Measurements from ENCODE around the gene MACROH2A1.

Gene MACROH2A1

GRCh38 chr5:135396459-135397055 is 2.5 kb downstream of the MACROH2A1 start:
- H3K9ac ChIP-seq (ENCODE audit: low read length in 2 of 2): peak overlapping the region in 1 of 2 donors; percentile 29
- no peaks in the 10 kb centered on the region for H3K27me3 ChIP-seq (ENCODE audit: control insufficient read depth in 1 of 2, insufficient read depth in 2 of 2, low read length in 2 of 2)
- H3K27ac ChIP-seq (ENCODE audit: low read length): no peak overlapping the region
- H3K4me3 ChIP-seq (ENCODE audit: low read length in 2 of 2): no peak overlapping the region
- H3K4me1 ChIP-seq (ENCODE audit: control insufficient read depth, insufficient read depth, low read length): peaks cover 48% of the 10 kb centered on the region
- no peaks in the 10 kb centered on the region for H3K9me3 ChIP-seq (ENCODE audit: control insufficient read depth in 2 of 2, low read length in 2 of 2)
- peaks cover 0 to 7% of the 10 kb centered on the region in 2 donors for H3K36me3 ChIP-seq (ENCODE audit: control insufficient read depth in 2 of 2, insufficient read depth in 2 of 2, low read length in 2 of 2)

- H3K27me3 ChIP-seq (ENCODE audit: control insufficient read depth in 1 of 2, insufficient read depth in 2 of 2, low read length in 2 of 2): no peaks in the 10 kb centered on the region
- peaks cover 0 to 9% of the 10 kb centered on the region in 2 donors for H3K36me3 ChIP-seq (ENCODE audit: control insufficient read depth in 2 of 2, insufficient read depth in 2 of 2, low read length in 2 of 2)
- no peak overlapping the region for H3K27ac ChIP-seq (ENCODE audit: low read length)
- H3K4me3 ChIP-seq (ENCODE audit: low read length in 2 of 2): no peak overlapping the region
- H3K9ac ChIP-seq (ENCODE audit: low read length in 2 of 2): no peak overlapping the region
- no peaks in the 10 kb centered on the region for H3K9me3 ChIP-seq (ENCODE audit: control insufficient read depth in 2 of 2, low read length in 2 of 2)
- peaks cover 52% of the 10 kb centered on the region for H3K4me1 ChIP-seq (ENCODE audit: control insufficient read depth, insufficient read depth, low read length)
Measured at GRCh38 chr5:135395866-135396265, 3.2 kb downstream of the MACROH2A1 start.

GRCh38 chr5:135395451-135395850 is 3.6 kb downstream of the MACROH2A1 start:
- peaks cover 0 to 9% of the 10 kb centered on the region in 2 donors for H3K36me3 ChIP-seq (ENCODE audit: control insufficient read depth in 2 of 2, insufficient read depth in 2 of 2, low read length in 2 of 2)
- H3K4me3 ChIP-seq (ENCODE audit: low read length in 2 of 2): no peak overlapping the region
- H3K9me3 ChIP-seq (ENCODE audit: control insufficient read depth in 2 of 2, low read length in 2 of 2): no peaks in the 10 kb centered on the region
- H3K27me3 ChIP-seq (ENCODE audit: control insufficient read depth in 1 of 2, insufficient read depth in 2 of 2, low read length in 2 of 2): no peaks in the 10 kb centered on the region
- no peak overlapping the region for H3K27ac ChIP-seq (ENCODE audit: low read length)
- peaks cover 54% of the 10 kb centered on the region for H3K4me1 ChIP-seq (ENCODE audit: control insufficient read depth, insufficient read depth, low read length)
- no peak overlapping the region for H3K9ac ChIP-seq (ENCODE audit: low read length in 2 of 2)

- H3K4me1 ChIP-seq (ENCODE audit: control insufficient read depth, insufficient read depth, low read length): peaks cover 46% of the 10 kb centered on the region
- H3K4me3 ChIP-seq (ENCODE audit: low read length in 2 of 2): no peak overlapping the region
- no peak overlapping the region for H3K27ac ChIP-seq (ENCODE audit: low read length)
- no peak overlapping the region for H3K9ac ChIP-seq (ENCODE audit: low read length in 2 of 2)
- H3K36me3 ChIP-seq (ENCODE audit: control insufficient read depth in 2 of 2, insufficient read depth in 2 of 2, low read length in 2 of 2): peaks cover 3 to 13% of the 10 kb centered on the region in 2 donors
- no peaks in the 10 kb centered on the region for H3K9me3 ChIP-seq (ENCODE audit: control insufficient read depth in 2 of 2, low read length in 2 of 2)
- no peaks in the 10 kb centered on the region for H3K27me3 ChIP-seq (ENCODE audit: control insufficient read depth in 1 of 2, insufficient read depth in 2 of 2, low read length in 2 of 2)
Measured at GRCh38 chr5:135394095-135394494, 4.9 kb downstream of the MACROH2A1 start.

GRCh38 chr5:135393691-135394090 is 5.3 kb downstream of the MACROH2A1 start:
- Histone ChIP-seq H3K9me3 (ENCODE audit: control insufficient read depth in 2 of 2, low read length in 2 of 2) (no peaks in the 10 kb centered on the region), H3K27ac (ENCODE audit: low read length) (no peak overlapping the region), H3K4me1 (ENCODE audit: control insufficient read depth, insufficient read depth, low read length) (peaks cover 46% of the 10 kb centered on the region), H3K27me3 (ENCODE audit: control insufficient read depth in 1 of 2, insufficient read depth in 2 of 2, low read length in 2 of 2) (no peaks in the 10 kb centered on the region), H3K36me3 (ENCODE audit: control insufficient read depth in 2 of 2, insufficient read depth in 2 of 2, low read length in 2 of 2) (peaks cover 7 to 17% of the 10 kb centered on the region in 2 donors), H3K4me3 (ENCODE audit: low read length in 2 of 2) (no peak overlapping the region), H3K9ac (ENCODE audit: low read length in 2 of 2) (no peak overlapping the region)

- Histone ChIP-seq H3K27ac (ENCODE audit: low read length) (no peak overlapping the region), H3K4me3 (ENCODE audit: low read length in 2 of 2) (no peak overlapping the region), H3K27me3 (ENCODE audit: control insufficient read depth in 1 of 2, insufficient read depth in 2 of 2, low read length in 2 of 2) (no peaks in the 10 kb centered on the region), H3K9me3 (ENCODE audit: control insufficient read depth in 2 of 2, low read length in 2 of 2) (no peaks in the 10 kb centered on the region), H3K9ac (ENCODE audit: low read length in 2 of 2) (no peak overlapping the region), H3K4me1 (ENCODE audit: control insufficient read depth, insufficient read depth, low read length) (peaks cover 45% of the 10 kb centered on the region), H3K36me3 (ENCODE audit: control insufficient read depth in 2 of 2, insufficient read depth in 2 of 2, low read length in 2 of 2) (peaks cover 11 to 18% of the 10 kb centered on the region in 2 donors)
Measured at GRCh38 chr5:135393229-135393628, 5.8 kb downstream of the MACROH2A1 start.

- H3K4me3 ChIP-seq (ENCODE audit: low read length in 2 of 2): no peak overlapping the region
- no peak overlapping the region for H3K9ac ChIP-seq (ENCODE audit: low read length in 2 of 2)
- H3K4me1 ChIP-seq (ENCODE audit: control insufficient read depth, insufficient read depth, low read length): peaks cover 41% of the 10 kb centered on the region
- H3K27me3 ChIP-seq (ENCODE audit: control insufficient read depth in 1 of 2, insufficient read depth in 2 of 2, low read length in 2 of 2): no peaks in the 10 kb centered on the region
- H3K27ac ChIP-seq (ENCODE audit: low read length): no peak overlapping the region
- peaks cover 18 to 24% of the 10 kb centered on the region in 2 donors for H3K36me3 ChIP-seq (ENCODE audit: control insufficient read depth in 2 of 2, insufficient read depth in 2 of 2, low read length in 2 of 2)
- no peaks in the 10 kb centered on the region for H3K9me3 ChIP-seq (ENCODE audit: control insufficient read depth in 2 of 2, low read length in 2 of 2)
Measured at GRCh38 chr5:135392256-135392655, 6.8 kb downstream of the MACROH2A1 start.

- no peaks in the 10 kb centered on the region for H3K27me3 ChIP-seq (ENCODE audit: control insufficient read depth in 1 of 2, insufficient read depth in 2 of 2, low read length in 2 of 2)
- H3K4me1 ChIP-seq (ENCODE audit: control insufficient read depth, insufficient read depth, low read length): peaks cover 44% of the 10 kb centered on the region
- H3K4me3 ChIP-seq (ENCODE audit: low read length in 2 of 2): no peak overlapping the region
- no peaks in the 10 kb centered on the region for H3K9me3 ChIP-seq (ENCODE audit: control insufficient read depth in 2 of 2, low read length in 2 of 2)
- H3K36me3 ChIP-seq (ENCODE audit: control insufficient read depth in 2 of 2, insufficient read depth in 2 of 2, low read length in 2 of 2): peaks cover 18 to 27% of the 10 kb centered on the region in 2 donors
- H3K27ac ChIP-seq (ENCODE audit: low read length): no peak overlapping the region
- no peak overlapping the region for H3K9ac ChIP-seq (ENCODE audit: low read length in 2 of 2)
Measured at GRCh38 chr5:135391869-135392255, 7.2 kb downstream of the MACROH2A1 start.

- no peaks in the 10 kb centered on the region for H3K27me3 ChIP-seq (ENCODE audit: control insufficient read depth in 1 of 2, insufficient read depth in 2 of 2, low read length in 2 of 2)
- H3K27ac ChIP-seq (ENCODE audit: low read length): no peak overlapping the region
- H3K9me3 ChIP-seq (ENCODE audit: control insufficient read depth in 2 of 2, low read length in 2 of 2): no peaks in the 10 kb centered on the region
- H3K9ac ChIP-seq (ENCODE audit: low read length in 2 of 2): no peak overlapping the region
- H3K4me1 ChIP-seq (ENCODE audit: control insufficient read depth, insufficient read depth, low read length): peaks cover 42% of the 10 kb centered on the region
- H3K36me3 ChIP-seq (ENCODE audit: control insufficient read depth in 2 of 2, insufficient read depth in 2 of 2, low read length in 2 of 2): peaks cover 22 to 29% of the 10 kb centered on the region in 2 donors
- H3K4me3 ChIP-seq (ENCODE audit: low read length in 2 of 2): no peak overlapping the region
Measured at GRCh38 chr5:135391116-135391868, 7.7 kb downstream of the MACROH2A1 start.

- Histone ChIP-seq H3K9ac (ENCODE audit: low read length in 2 of 2) (no peak overlapping the region), H3K4me1 (ENCODE audit: control insufficient read depth, insufficient read depth, low read length) (peaks cover 33% of the 10 kb centered on the region), H3K36me3 (ENCODE audit: control insufficient read depth in 2 of 2, insufficient read depth in 2 of 2, low read length in 2 of 2) (peaks cover 35 to 51% of the 10 kb centered on the region in 2 donors)
Measured at GRCh38 chr5:135388860-135389435, 10.1 kb downstream of the MACROH2A1 start.

GRCh38 chr5:135387629-135387960 is 11.4 kb downstream of the MACROH2A1 start:
- Histone ChIP-seq H3K9me3 (ENCODE audit: control insufficient read depth in 2 of 2, low read length in 2 of 2) (no peaks in the 10 kb centered on the region), H3K27ac (ENCODE audit: low read length) (no peak overlapping the region), H3K36me3 (ENCODE audit: control insufficient read depth in 2 of 2, insufficient read depth in 2 of 2, low read length in 2 of 2) (peaks cover 44 to 57% of the 10 kb centered on the region in 2 donors), H3K4me1 (ENCODE audit: control insufficient read depth, insufficient read depth, low read length) (peaks cover 31% of the 10 kb centered on the region), H3K4me3 (ENCODE audit: low read length in 2 of 2) (no peak overlapping the region), H3K27me3 (ENCODE audit: control insufficient read depth in 1 of 2, insufficient read depth in 2 of 2, low read length in 2 of 2) (no peaks in the 10 kb centered on the region), H3K9ac (ENCODE audit: low read length in 2 of 2) (peak overlapping the region in 1 of 2 donors; percentile 3)

More at GRCh38 chr5:135388860-135389435, 10.1 kb downstream of the MACROH2A1 start:
- Histone ChIP-seq H3K27ac (ENCODE audit: low read length) (no peak overlapping the region), H3K9me3 (ENCODE audit: control insufficient read depth in 2 of 2, low read length in 2 of 2) (no peaks in the 10 kb centered on the region), H3K4me3 (ENCODE audit: low read length in 2 of 2) (no peak overlapping the region), H3K27me3 (ENCODE audit: control insufficient read depth in 1 of 2, insufficient read depth in 2 of 2, low read length in 2 of 2) (no peaks in the 10 kb centered on the region)
